ENCODE measurements around the gene KLC4. TPM values are rescaled to one million over a fixed set of nuclear protein-coding genes. Genes with fewer than 3 reads are reported as not detected.

KLC4 gene
- total RNA-seq, 1 donor from 2014 or later: 16.7 TPM

DNA sequence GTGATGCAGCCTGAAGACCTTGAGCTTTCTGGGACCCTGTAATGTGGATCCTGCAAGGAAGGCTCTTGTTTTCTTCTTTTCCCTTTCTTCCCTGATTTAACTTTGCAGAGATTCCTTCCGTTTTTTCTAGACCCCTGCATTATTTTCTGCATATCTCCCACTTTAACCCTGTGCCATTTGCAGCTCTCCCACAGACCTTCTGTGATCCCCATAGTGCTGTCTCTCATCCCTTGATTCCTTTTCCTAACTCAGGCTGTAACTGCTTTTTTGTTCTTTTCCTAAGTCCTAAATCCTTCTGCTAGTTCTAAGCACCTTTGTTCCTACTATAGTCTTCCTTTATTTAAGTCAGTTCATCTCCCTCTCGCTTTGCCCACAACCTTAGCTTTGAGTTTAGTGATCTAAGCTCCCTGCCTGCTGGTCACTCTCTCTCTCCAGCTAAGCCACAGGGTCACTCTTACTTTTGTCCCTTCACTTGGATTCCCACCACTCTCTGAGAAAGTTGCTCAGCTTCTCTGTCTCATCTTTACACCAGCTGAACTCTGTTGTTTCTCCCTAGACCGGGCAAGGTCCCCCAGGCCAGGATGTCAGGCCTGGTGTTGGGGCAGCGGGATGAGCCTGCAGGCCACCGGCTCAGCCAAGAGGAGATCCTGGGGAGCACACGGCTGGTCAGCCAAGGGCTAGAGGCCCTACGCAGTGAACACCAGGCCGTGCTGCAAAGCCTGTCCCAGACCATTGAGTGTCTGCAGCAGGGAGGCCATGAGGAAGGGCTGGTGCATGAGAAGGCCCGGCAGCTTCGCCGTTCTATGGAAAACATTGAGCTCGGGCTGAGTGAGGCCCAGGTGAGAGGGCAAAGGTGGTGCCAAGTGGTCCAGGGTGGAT lies 1.6 kb downstream of the KLC4 start:
- Mint-ChIP-seq H3K9me3 (no peaks in the 10 kb centered on the region), H3K4me1 (peaks cover 28% of the 10 kb centered on the region), H3K27ac (ENCODE audit: unreplicated experiment) (peak overlapping the region; percentile 52), H3K36me3 (ENCODE audit: low read depth) (peaks cover 2% of the 10 kb centered on the region), H3K27me3 (ENCODE audit: low read depth) (no peaks in the 10 kb centered on the region), H3K4me3 (peak overlapping the region; percentile 99)
- no peak for DNase-seq (ENCODE audit: low read depth, low spot score)
- TF ChIP-seq, protein P1, sequence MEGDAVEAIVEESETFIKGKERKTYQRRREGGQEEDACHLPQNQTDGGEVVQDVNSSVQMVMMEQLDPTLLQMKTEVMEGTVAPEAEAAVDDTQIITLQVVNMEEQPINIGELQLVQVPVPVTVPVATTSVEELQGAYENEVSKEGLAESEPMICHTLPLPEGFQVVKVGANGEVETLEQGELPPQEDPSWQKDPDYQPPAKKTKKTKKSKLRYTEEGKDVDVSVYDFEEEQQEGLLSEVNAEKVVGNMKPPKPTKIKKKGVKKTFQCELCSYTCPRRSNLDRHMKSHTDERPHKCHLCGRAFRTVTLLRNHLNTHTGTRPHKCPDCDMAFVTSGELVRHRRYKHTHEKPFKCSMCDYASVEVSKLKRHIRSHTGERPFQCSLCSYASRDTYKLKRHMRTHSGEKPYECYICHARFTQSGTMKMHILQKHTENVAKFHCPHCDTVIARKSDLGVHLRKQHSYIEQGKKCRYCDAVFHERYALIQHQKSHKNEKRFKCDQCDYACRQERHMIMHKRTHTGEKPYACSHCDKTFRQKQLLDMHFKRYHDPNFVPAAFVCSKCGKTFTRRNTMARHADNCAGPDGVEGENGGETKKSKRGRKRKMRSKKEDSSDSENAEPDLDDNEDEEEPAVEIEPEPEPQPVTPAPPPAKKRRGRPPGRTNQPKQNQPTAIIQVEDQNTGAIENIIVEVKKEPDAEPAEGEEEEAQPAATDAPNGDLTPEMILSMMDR (conservative IDR thresholded peaks at IDR 0.05): no peak

DNA sequence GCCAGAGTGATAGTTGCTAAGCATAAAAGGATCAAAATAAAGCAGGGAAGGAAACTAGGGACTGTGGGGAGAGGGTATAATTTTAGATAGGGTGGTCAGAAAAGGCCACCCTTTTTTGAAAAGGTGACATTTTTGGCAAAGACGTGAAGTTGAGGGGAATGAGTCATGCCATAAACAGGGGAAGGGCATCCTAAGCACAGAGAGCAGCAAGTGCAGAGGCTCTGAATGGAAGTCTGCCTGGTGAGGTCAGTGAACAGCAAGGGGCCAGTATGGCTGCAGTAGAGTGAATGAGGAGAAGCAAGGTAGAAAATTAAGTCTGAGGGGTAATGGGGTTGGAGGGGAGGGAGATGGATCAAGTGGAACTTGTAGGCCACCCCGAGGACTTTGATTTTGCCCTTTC lies 2.4 kb downstream of the KLC4 start:
- Mint-ChIP-seq H3K9me3 (no peaks in the 10 kb centered on the region), H3K36me3 (ENCODE audit: low read depth) (no peaks in the 10 kb centered on the region), H3K27ac (ENCODE audit: unreplicated experiment) (no peak overlapping the region), H3K4me1 (peaks cover 28% of the 10 kb centered on the region), H3K4me3 (peak overlapping the region; percentile 99), H3K27me3 (ENCODE audit: low read depth) (no peaks in the 10 kb centered on the region)
- no peak for DNase-seq (ENCODE audit: low read depth, low spot score)
- TF ChIP-seq, protein P1 (conservative IDR thresholded peaks at IDR 0.05): no peak

DNA sequence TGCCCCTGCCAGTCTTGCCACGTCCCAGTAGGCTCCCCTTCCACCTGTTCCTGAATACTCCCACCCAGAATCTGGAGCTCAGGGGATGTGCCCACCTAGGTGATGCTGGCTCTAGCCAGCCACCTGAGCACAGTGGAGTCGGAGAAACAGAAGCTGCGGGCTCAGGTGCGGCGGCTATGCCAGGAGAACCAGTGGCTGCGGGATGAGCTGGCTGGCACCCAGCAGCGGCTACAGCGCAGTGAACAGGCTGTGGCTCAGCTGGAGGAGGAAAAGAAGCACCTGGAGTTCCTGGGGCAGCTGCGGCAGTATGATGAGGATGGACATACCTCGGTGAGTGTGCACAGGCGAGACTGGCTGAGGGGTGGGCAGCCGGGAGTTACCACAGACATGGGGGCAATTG lies 3.4 kb downstream of the KLC4 start:
- H3K4me3 Mint-ChIP-seq: no peak overlapping the region

GRCh38 chr6:43070028-43070632 lies 10.7 kb downstream of the KLC4 start:
- no peaks in the 10 kb centered on the region for H3K27me3 Mint-ChIP-seq (ENCODE audit: low read depth)
- TF ChIP-seq, protein P1 (conservative IDR thresholded peaks at IDR 0.05): peak; percentile 80
- no peak for DNase-seq (ENCODE audit: low read depth, low spot score)
- H3K9me3 Mint-ChIP-seq: no peaks in the 10 kb centered on the region
- H3K4me3 Mint-ChIP-seq: peak overlapping the region; percentile 64
- H3K27ac Mint-ChIP-seq (ENCODE audit: unreplicated experiment): peak overlapping the region; percentile 35
- H3K4me1 Mint-ChIP-seq: peaks cover 6% of the 10 kb centered on the region
- no peaks in the 10 kb centered on the region for H3K36me3 Mint-ChIP-seq (ENCODE audit: low read depth)

More for the DNA sequence above, 3.4 kb downstream of the KLC4 start:
- Mint-ChIP-seq H3K27me3 (ENCODE audit: low read depth) (no peaks in the 10 kb centered on the region), H3K4me1 (peaks cover 28% of the 10 kb centered on the region), H3K9me3 (no peaks in the 10 kb centered on the region), H3K36me3 (ENCODE audit: low read depth) (no peaks in the 10 kb centered on the region), H3K27ac (ENCODE audit: unreplicated experiment) (no peak overlapping the region)
- TF ChIP-seq, protein P1 (conservative IDR thresholded peaks at IDR 0.05): no peak
- DNase-seq (ENCODE audit: low read depth, low spot score): no peak

GRCh38 chr6:43074847-43075669 lies 15.6 kb downstream of the KLC4 start:
- H3K4me3 Mint-ChIP-seq: peak overlapping the region; percentile 74
- H3K27ac Mint-ChIP-seq (ENCODE audit: unreplicated experiment): no peak overlapping the region
- H3K9me3 Mint-ChIP-seq: no peaks in the 10 kb centered on the region
- H3K36me3 Mint-ChIP-seq (ENCODE audit: low read depth): no peaks in the 10 kb centered on the region
- TF ChIP-seq, protein P1 (conservative IDR thresholded peaks at IDR 0.05): no peak
- DNase-seq (ENCODE audit: low read depth, low spot score): no peak
- no peaks in the 10 kb centered on the region for H3K27me3 Mint-ChIP-seq (ENCODE audit: low read depth)
- peaks cover 28% of the 10 kb centered on the region for H3K4me1 Mint-ChIP-seq

Data from neural crest cell (in vitro differentiated cells).